GM23248 (cell line): Measurements from ENCODE around the gene ZC3H12C.

Experiments
- EZH2 ChIP-seq: fragments of 200-600 bp; sonication (generic); IDR thresholded peaks from 2 replicates; pipeline ENCODE4 v1.6.1; 2018; ENCODE audit warnings: antibody characterized with exemption, mild to moderate bottlenecking; ENCODE audit not compliant: insufficient read depth, poor library complexity, severe bottlenecking
- EZH2phosphoT487 ChIP-seq: fragments of 200-600 bp; sonication (generic); IDR thresholded peaks from 2 replicates; pipeline ENCODE4 v1.6.1; 2018; ENCODE audit warnings: antibody characterized with exemption, moderate library complexity, mild to moderate bottlenecking, low read depth; ENCODE audit not compliant: insufficient read depth

DNA sequence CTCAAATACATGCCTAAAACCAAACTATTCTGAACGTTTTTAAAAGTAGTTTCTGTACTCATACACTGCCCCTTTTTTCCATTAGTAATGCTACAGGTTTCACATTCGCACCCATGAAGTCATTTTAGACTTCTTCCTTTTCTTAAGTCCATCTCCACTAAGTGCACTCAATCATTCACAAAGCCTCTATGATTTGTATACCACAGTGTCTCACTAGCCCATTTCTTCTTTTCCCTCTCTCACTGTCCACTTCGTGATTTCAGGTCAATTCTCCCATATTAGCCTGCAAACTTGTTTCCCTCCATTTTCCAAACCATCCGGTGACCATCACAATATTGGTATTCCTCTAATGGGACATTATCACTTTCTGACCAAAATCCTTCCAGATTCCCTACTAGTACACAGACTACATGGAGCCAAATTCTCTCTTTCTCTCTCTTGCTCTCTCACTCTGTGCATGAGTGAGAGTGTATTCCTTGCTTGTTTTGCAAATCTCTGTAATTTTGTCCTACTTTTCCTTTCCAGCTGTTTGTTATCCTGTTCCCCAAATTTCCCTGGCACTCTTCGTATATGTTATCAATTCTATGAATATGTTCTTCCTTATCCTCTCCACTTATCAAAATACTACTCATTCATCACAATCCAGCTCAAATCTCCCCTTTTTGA, 3.4 kb upstream of the ZC3H12C start:
- TF ChIP-seq EZH2phosphoT487 (no peak), EZH2 (no peak)
